OCI-LY7 (cell line): ENCODE results near the gene CACNA1B. TPM values are rescaled to one million over a fixed set of nuclear protein-coding genes. Genes with fewer than 3 reads are reported as not detected.

ENCODE experiments used
- BruUV-seq: library from RNA; stranded (reverse); fragments of 400-500 nt; replicated peaks from 2 replicates; lab custom pipeline; 2021; lab: Mats Ljungman, UMichigan
- CTCF ChIA-PET: fragments of 300-600 bp; sonication (Branson Sonifier 250); formaldehyde crosslinking; loops from one replicate; lab custom pipeline; 2022; ENCODE audit warnings: antibody characterized with exemption; ENCODE audit not compliant: unreplicated experiment; lab: Charles Lee
- POLR2A ChIA-PET: fragments of 300-600 bp; sonication (Branson Sonifier 250); formaldehyde crosslinking; loops from one replicate; lab custom pipeline; 2022; ENCODE audit warnings: antibody characterized with exemption; lab: Charles Lee
- DNase-seq: peaks from one replicate; pipeline ENCODE4 v3.0.0-alpha.2; 2015; ENCODE audit warnings: low spot score
- H2AFZ ChIP-seq: fragments of 200-600 bp; sonication (generic), shearing (Covaris generic); 2 replicates; pipeline ENCODE4 v1.6.1; 2014; ENCODE audit warnings: mild to moderate bottlenecking, antibody characterized with exemption, low read length, moderate library complexity
- H3K27ac ChIP-seq: fragments of 200-600 bp; sonication (generic); 2 replicates; pipeline ENCODE4 v1.5.1; 2014; ENCODE audit warnings: mixed run types, low read depth, mild to moderate bottlenecking, moderate library complexity, low read length, inconsistent platforms; ENCODE audit not compliant: poor library complexity, severe bottlenecking
- H3K36me3 ChIP-seq: fragments of 200-600 bp; sonication (generic); 2 replicates; pipeline ENCODE4 v1.6.1; 2014; ENCODE audit warnings: mild to moderate bottlenecking, antibody characterized with exemption, low read length, moderate library complexity, mixed read lengths; ENCODE audit not compliant: insufficient read depth
- H3K4me1 ChIP-seq: fragments of 200-600 bp; sonication (generic); 2 replicates; pipeline ENCODE4 v1.5.1; 2014; ENCODE audit warnings: mild to moderate bottlenecking, low read length; ENCODE audit not compliant: insufficient read depth, poor library complexity, severe bottlenecking
- H3K4me2 ChIP-seq: fragments of 200-600 bp; sonication (generic); 2 replicates; pipeline ENCODE4 v1.6.1; 2014; ENCODE audit warnings: mild to moderate bottlenecking, low read length
- H3K4me3 ChIP-seq: fragments of 200-600 bp; sonication (generic); 2 replicates; pipeline ENCODE4 v1.5.1; 2014; ENCODE audit warnings: mild to moderate bottlenecking, low read depth, low read length; ENCODE audit not compliant: poor library complexity, severe bottlenecking
- H3K79me2 ChIP-seq: fragments of 200-600 bp; sonication (generic); 2 replicates; pipeline ENCODE4 v1.6.1; 2016; ENCODE audit warnings: low read depth, mild to moderate bottlenecking, low read length, moderate library complexity, mixed read lengths; ENCODE audit not compliant: insufficient read depth
- H3K9me2 ChIP-seq: fragments of 200-600 bp; sonication (generic); 2 replicates; pipeline ENCODE4 v1.6.1; 2016; ENCODE audit warnings: mild to moderate bottlenecking, low read length, mixed read lengths; ENCODE audit not compliant: insufficient read depth
- H3K9me3 ChIP-seq: fragments of 200-600 bp; sonication (generic); 2 replicates; pipeline ENCODE4 v1.6.1; 2014; ENCODE audit warnings: mild to moderate bottlenecking, mixed run types, low read length, mixed read lengths
- H4K20me1 ChIP-seq: fragments of 200-600 bp; sonication (generic); 2 replicates; pipeline ENCODE4 v1.6.1; 2014; ENCODE audit warnings: mild to moderate bottlenecking, antibody characterized with exemption, low read length, moderate library complexity, mixed read lengths; ENCODE audit not compliant: insufficient read depth
- EZH2phosphoT487 ChIP-seq: fragments of 200-600 bp; sonication (generic); IDR thresholded peaks from 2 replicates; pipeline ENCODE4 v1.6.1; 2018; ENCODE audit warnings: low read depth, borderline replicate concordance, mild to moderate bottlenecking, mixed run types, antibody characterized with exemption, low read length, moderate library complexity, mixed read lengths
- intact Hi-C: fragments of 100-400 bp; cut with micrococcal nuclease; formaldehyde crosslinking; loops from one replicate; pipeline ENCODE4 v1.10.0; 2022; ENCODE audit not compliant: unreplicated experiment
- total RNA-seq, 2 experiments: library from RNA; depleted of rRNA in 1 of 2; stranded (reverse); fragments of >200 nt in 1 of 2; shearing (Covaris generic) in 1 of 2; gene quantifications; 2 replicates each; pipeline ENCODE4 v1.2.3, GENCODE V29; 2014 to 2022
- TF ChIP-seq, protein P1 (sequence below): fragments of 200-600 bp; sonication (generic); conservative IDR thresholded peaks from 2 replicates; pipeline ENCODE4 v1.5.1; 2014; ENCODE audit warnings: mild to moderate bottlenecking, antibody characterized with exemption, low read length, moderate library complexity, mixed read lengths

CACNA1B gene
- total RNA-seq, 2 experiments from 2014 or later, result not detected

DNA sequence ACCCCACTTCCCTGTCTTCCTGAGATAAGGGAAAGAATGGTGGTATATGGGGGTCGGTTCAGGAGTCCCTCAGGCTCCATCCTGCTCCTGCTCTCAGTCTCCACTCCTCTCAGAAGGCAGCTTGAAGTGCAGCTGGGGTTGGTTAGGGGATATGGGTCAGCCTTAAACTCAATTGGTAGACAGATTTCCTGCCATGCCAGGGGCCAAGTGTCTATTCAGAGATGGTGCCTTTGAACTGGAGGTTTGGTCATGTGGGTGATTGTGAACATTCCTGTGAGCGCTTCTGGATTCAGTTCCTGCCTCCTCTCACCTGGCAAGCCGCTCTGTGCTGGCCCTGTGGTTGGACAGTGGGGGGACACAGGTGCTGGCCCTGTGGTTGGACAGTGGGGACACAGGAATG is 35.1 kb downstream of the CACNA1B start:
- Histone ChIP-seq H3K79me2 (no peaks in the 10 kb centered on the region), H3K9me2 (no peaks in the 10 kb centered on the region), H3K36me3 (no peaks in the 10 kb centered on the region), H3K9me3 (no peaks in the 10 kb centered on the region), H4K20me1 (no peaks in the 10 kb centered on the region), H3K4me3 (no peak overlapping the region), H2AFZ (no peak overlapping the region), H3K4me1 (no peaks in the 10 kb centered on the region), H3K4me2 (no peak overlapping the region), H3K27ac (no peak overlapping the region)
- CTCF ChIA-PET, result no interaction called here
- no peak for DNase-seq
- intact Hi-C loops, result no loop called here
- TF ChIP-seq, protein P1, sequence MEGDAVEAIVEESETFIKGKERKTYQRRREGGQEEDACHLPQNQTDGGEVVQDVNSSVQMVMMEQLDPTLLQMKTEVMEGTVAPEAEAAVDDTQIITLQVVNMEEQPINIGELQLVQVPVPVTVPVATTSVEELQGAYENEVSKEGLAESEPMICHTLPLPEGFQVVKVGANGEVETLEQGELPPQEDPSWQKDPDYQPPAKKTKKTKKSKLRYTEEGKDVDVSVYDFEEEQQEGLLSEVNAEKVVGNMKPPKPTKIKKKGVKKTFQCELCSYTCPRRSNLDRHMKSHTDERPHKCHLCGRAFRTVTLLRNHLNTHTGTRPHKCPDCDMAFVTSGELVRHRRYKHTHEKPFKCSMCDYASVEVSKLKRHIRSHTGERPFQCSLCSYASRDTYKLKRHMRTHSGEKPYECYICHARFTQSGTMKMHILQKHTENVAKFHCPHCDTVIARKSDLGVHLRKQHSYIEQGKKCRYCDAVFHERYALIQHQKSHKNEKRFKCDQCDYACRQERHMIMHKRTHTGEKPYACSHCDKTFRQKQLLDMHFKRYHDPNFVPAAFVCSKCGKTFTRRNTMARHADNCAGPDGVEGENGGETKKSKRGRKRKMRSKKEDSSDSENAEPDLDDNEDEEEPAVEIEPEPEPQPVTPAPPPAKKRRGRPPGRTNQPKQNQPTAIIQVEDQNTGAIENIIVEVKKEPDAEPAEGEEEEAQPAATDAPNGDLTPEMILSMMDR, result no peak
- TF ChIP-seq EZH2phosphoT487, result no peak
- POLR2A ChIA-PET, result no interaction called here
- BruUV-seq, result no TSS peak

GRCh38 chr9:137913132-137913531 is 35.5 kb downstream of the CACNA1B start:
- intact Hi-C loops, result no loop called here
- TF ChIP-seq, protein P1, result no peak
- TF ChIP-seq EZH2phosphoT487, result no peak
- CTCF ChIA-PET, result no interaction called here

DNA sequence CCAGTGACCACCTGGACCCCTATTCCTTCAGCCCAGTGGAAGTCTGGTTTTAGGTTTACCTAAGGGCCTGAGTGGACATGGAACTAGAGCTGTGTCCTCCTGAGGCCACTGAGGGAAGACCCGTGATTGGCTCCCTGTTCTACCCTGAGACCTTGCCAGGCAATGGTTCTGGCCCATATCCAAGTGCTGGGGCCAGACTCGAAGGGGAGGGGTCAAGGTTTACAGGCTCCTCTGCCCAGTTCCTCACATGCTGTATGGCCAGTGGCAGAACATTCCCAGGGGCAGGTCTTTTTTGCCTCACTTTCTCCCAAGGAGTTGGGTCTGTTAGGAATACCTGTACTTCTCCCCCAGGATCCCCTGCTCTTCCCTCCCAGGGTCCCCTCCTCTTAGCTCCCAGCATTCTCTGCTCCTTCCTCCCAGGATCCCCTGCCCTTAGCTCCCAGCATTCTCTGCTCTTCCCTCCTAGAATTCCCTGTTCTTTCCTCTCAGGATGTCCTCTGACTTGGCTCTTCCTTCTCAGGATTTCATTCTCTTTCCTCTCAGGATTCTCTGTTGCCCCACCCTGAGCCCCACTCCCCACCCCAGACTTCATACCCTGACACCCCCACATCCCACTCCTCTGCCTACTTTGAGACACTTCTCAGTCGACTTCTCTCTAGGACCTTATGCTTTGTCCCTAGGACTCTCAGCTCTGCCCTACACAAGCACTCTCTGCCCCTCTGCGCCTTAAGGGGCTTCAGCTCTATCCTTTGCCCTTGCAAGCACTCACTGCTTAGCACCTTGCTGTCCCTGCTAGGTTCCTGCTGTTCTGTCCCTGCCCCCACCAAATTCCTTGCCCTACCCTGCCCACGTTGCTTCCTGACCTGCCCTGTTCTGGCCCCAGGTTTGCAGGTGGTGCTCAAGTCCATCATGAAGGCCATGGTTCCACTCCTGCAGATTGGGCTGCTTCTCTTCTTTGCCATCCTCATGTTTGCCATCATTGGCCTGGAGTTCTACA is 36.5 kb downstream of the CACNA1B start:
- H3K4me2 ChIP-seq, result no peak overlapping the region
- DNase-seq, result no peak
- H3K4me3 ChIP-seq, result no peak overlapping the region
- ChIA-PET POLR2A (no interaction called here), CTCF (no interaction called here)
- no peaks in the 10 kb centered on the region for H3K36me3 ChIP-seq
- BruUV-seq, result no TSS peak
- no peaks in the 10 kb centered on the region for H3K9me2 ChIP-seq
- intact Hi-C loops, result no loop called here
- no peaks in the 10 kb centered on the region for H4K20me1 ChIP-seq
- no peaks in the 10 kb centered on the region for H3K4me1 ChIP-seq
- H3K79me2 ChIP-seq, result no peaks in the 10 kb centered on the region
- no peak overlapping the region for H3K27ac ChIP-seq
- TF ChIP-seq, protein P1, result no peak
- no peak for TF ChIP-seq EZH2phosphoT487
- H2AFZ ChIP-seq, result no peak overlapping the region
- H3K9me3 ChIP-seq, result no peaks in the 10 kb centered on the region

More at GRCh38 chr9:137913132-137913531, 35.5 kb downstream of the CACNA1B start:
- POLR2A ChIA-PET, result no interaction called here
- H3K9me2 ChIP-seq, result no peaks in the 10 kb centered on the region
- H3K9me3 ChIP-seq, result no peaks in the 10 kb centered on the region
- H3K36me3 ChIP-seq, result no peaks in the 10 kb centered on the region
- no peaks in the 10 kb centered on the region for H3K79me2 ChIP-seq
- no TSS peak for BruUV-seq
- H3K4me2 ChIP-seq, result no peak overlapping the region
- DNase-seq, result no peak
- H3K4me3 ChIP-seq, result no peak overlapping the region
- H3K4me1 ChIP-seq, result no peaks in the 10 kb centered on the region
- H4K20me1 ChIP-seq, result no peaks in the 10 kb centered on the region
- no peak overlapping the region for H2AFZ ChIP-seq
- no peak overlapping the region for H3K27ac ChIP-seq
